Liver (tissue), 9 donors: ENCODE results near the gene ALPI. TPM values are rescaled to one million over a fixed set of nuclear protein-coding genes. Genes with fewer than 3 reads are reported as not detected.

ENCODE experiments used
- DNase-seq: peaks from one replicate; pipeline ENCODE4 v3.0.0-alpha.2; 2017; ENCODE audit warnings: low spot score
- H3K27ac ChIP-seq, 2 donors: one replicate each; pipeline ENCODE4 v1.7.0; 2013; ENCODE audit warnings: inconsistent platforms in 2 of 2, low read length in 2 of 2, control low read depth in 1 of 2, low read depth in 1 of 2, mild to moderate bottlenecking in 1 of 2
- H3K27me3 ChIP-seq, 4 donors: one replicate each; pipeline versions ENCODE4 v1.6.1 to v1.7.0; 2013; ENCODE audit warnings: low read length in 3 of 4, inconsistent platforms in 1 of 4, mild to moderate bottlenecking in 1 of 4, moderate library complexity in 1 of 4; ENCODE audit not compliant: control insufficient read depth in 4 of 4, insufficient read depth in 4 of 4
- H3K36me3 ChIP-seq, 4 donors: one replicate each; pipeline versions ENCODE4 v1.6.1 to v1.7.0; 2013; ENCODE audit warnings: low read length in 3 of 4, mild to moderate bottlenecking in 3 of 4, low read depth in 1 of 4, moderate library complexity in 1 of 4; ENCODE audit not compliant: control insufficient read depth in 4 of 4, insufficient read depth in 3 of 4
- H3K4me1 ChIP-seq, 4 donors: one replicate each; pipeline versions ENCODE4 v1.6.1 to v1.7.0; 2013; ENCODE audit warnings: low read length in 3 of 4, mild to moderate bottlenecking in 3 of 4, moderate library complexity in 1 of 4; ENCODE audit not compliant: control insufficient read depth in 4 of 4, insufficient read depth in 4 of 4
- H3K4me3 ChIP-seq, 3 donors: one replicate each; pipeline versions ENCODE4 v1.6.1 to v1.7.0; 2013; ENCODE audit warnings: low read length in 3 of 3, control low read depth in 1 of 3, low read depth in 1 of 3, mild to moderate bottlenecking in 1 of 3
- H3K9ac ChIP-seq, 2 donors: one replicate each; pipeline ENCODE4 v1.7.0; 2013; ENCODE audit warnings: low read length in 2 of 2, mild to moderate bottlenecking in 2 of 2, moderate library complexity in 2 of 2, control low read depth in 1 of 2, low read depth in 1 of 2
- H3K9me3 ChIP-seq, 4 donors: one replicate each; pipeline versions ENCODE4 v1.6.1 to v1.7.0; 2013; ENCODE audit warnings: low read length in 3 of 4; ENCODE audit not compliant: control insufficient read depth in 4 of 4
- EGR1 ChIP-seq, 2 donors: IDR thresholded peaks; 2 replicates each; pipeline ENCODE4 v1.6.1; 2016 to 2018; ENCODE audit warnings: antibody characterized with exemption in 2 of 2, low read depth in 2 of 2
- FOXA1 ChIP-seq: IDR thresholded peaks from 2 replicates; pipeline ENCODE4 v1.6.1; 2016; ENCODE audit warnings: antibody characterized with exemption
- FOXA2 ChIP-seq: IDR thresholded peaks from 2 replicates; pipeline ENCODE4 v1.6.1; 2016; ENCODE audit warnings: antibody characterized with exemption
- HNF4A ChIP-seq, 2 donors: conservative IDR thresholded peaks; 2 replicates each; pipeline ENCODE4 v1.6.1; 2016; ENCODE audit warnings: antibody characterized with exemption in 2 of 2, mild to moderate bottlenecking in 2 of 2
- HNF4G ChIP-seq: IDR thresholded peaks from 2 replicates; pipeline ENCODE4 v1.6.1; 2016; ENCODE audit warnings: antibody characterized with exemption
- RAD21 ChIP-seq, 2 donors: IDR thresholded peaks; 2 replicates each; pipeline ENCODE4 v1.6.1; 2016; ENCODE audit warnings: antibody characterized with exemption in 2 of 2, mild to moderate bottlenecking in 2 of 2
- RXRA ChIP-seq, 2 donors: IDR thresholded peaks; 2 replicates each; pipeline ENCODE4 v1.6.1; 2017 to 2018; ENCODE audit warnings: antibody characterized with exemption in 2 of 2, mild to moderate bottlenecking in 1 of 2
- TAF1 ChIP-seq: conservative IDR thresholded peaks from 2 replicates; pipeline ENCODE4 v1.6.1; 2016; ENCODE audit warnings: antibody characterized with exemption, mild to moderate bottlenecking
- YY1 ChIP-seq: IDR thresholded peaks from 2 replicates; pipeline ENCODE4 v1.6.1; 2016; ENCODE audit warnings: antibody characterized with exemption, mild to moderate bottlenecking
- WGBS: extraction: QIAGEN DNeasy Blood & Tissue Kit; methylation state at CpG from one replicate; pipeline ENCODE4 v1.1.7; 2013; 5-methylcytosine and 5-hydroxymethylcytosine counted together
- polyA plus RNA-seq, 2 donors: library from polyadenylated mRNA; stranded (reverse) in 1 of 2; unstranded in 1 of 2; fragments of 200-250 nt in 1 of 2; fragments of >200 nt in 1 of 2; fragmentation: Nextera tagmentation in 1 of 2; extraction: Ambion mirVana in 1 of 2; gene quantifications; one replicate each; pipeline versions ENCODE4 v1.2.1 to v1.2.3, GENCODE V29; 2013 to 2015
- total RNA-seq, 2 donors: library from RNA; depleted of rRNA; stranded (reverse); fragments of >200 nt; gene quantifications; one replicate each; pipeline ENCODE4 v1.2.3, GENCODE V29; 2014
- TF ChIP-seq, protein P1 (sequence below): IDR thresholded peaks from 2 replicates; pipeline ENCODE4 v1.6.1; 2016; ENCODE audit warnings: antibody characterized with exemption
- TF ChIP-seq, protein P2 (sequence below): fragments of 150-350 bp; IDR thresholded peaks from 2 replicates; pipeline ENCODE4 v1.5.1; 2017; ENCODE audit warnings: improper control_type of control experiment, low read depth, low read length; ENCODE audit not compliant: missing input control
- TF ChIP-seq, protein P3 (sequence below): IDR thresholded peaks from 2 replicates; pipeline ENCODE4 v1.6.1; 2016; ENCODE audit warnings: antibody characterized with exemption
- TF ChIP-seq, protein P4 (sequence below): IDR thresholded peaks from 2 replicates; pipeline ENCODE4 v1.6.1; 2016; ENCODE audit warnings: antibody characterized with exemption, mild to moderate bottlenecking
- donor health status: healthy.
- donor health status: healthy.
- donor health status: healthy.
- donor health status: healthy.
- donor health status: healthy.

The ALPI gene
- total and polyA plus RNA-seq, 4 donors = 0.02 TPM; not detected in 3

DNA sequence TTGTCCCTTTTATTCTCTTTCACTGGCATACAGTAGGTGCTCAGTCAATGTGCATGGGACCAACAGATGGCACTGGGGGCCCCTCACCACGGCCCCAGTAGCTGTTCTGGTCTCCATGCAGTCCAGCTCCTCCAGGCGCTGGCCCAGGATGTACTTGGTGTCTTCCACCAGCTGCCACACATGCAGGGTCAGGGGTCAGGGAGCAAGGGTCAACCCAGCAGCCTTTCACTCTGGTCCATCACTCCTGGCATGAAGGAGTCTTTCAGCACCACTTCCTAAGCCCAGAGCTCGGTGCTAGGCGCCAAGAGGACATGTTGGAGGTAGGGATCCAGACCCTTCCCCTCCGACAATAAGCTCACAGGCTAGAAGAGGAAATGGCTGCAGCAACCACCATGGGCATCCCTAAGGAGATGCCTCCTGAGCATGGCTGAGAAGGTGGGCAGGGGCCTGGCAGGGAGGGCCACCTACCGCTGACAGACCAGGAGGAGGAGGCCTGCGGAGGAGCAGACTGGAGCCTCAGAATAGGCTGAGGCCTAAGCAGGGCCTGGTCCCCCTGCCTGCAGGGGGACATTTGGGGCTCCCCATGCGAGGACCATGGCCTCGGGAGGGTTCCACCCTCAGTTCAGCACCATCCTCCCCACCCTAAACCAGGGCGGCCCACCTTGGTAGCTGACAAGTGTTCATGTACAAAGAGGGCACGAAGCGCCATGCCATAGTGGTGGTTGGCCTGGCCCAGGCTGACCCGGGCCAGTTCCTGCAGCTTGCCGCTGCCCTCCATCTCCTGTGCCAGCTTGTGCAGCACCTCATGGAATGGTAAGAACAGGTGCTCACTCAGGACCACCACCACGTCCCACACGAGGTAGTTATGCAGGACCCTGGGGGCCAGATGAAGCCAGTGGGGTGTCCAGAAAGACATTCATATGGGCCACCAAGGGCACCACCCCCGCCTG is 39.2 kb upstream of the ALPI start:
- peaks cover 0 to 29% (median 18%) of the 10 kb centered on the region in 4 donors for H3K4me1 ChIP-seq
- peaks cover 2 to 16% (median 11%) of the 10 kb centered on the region in 4 donors for H3K27me3 ChIP-seq
- DNase-seq = no peak
- peaks cover 0 to 2% (median 0%) of the 10 kb centered on the region in 4 donors for H3K9me3 ChIP-seq
- H3K9ac ChIP-seq = no peak overlapping the region
- TF ChIP-seq FOXA1 = no peak
- H3K36me3 ChIP-seq = no peaks in the 10 kb centered on the region
- no peak overlapping the region for H3K27ac ChIP-seq
- H3K4me3 ChIP-seq = no peak overlapping the region
- WGBS = 94% methylated on average over 17 of the region's 17 CpGs

DNA sequence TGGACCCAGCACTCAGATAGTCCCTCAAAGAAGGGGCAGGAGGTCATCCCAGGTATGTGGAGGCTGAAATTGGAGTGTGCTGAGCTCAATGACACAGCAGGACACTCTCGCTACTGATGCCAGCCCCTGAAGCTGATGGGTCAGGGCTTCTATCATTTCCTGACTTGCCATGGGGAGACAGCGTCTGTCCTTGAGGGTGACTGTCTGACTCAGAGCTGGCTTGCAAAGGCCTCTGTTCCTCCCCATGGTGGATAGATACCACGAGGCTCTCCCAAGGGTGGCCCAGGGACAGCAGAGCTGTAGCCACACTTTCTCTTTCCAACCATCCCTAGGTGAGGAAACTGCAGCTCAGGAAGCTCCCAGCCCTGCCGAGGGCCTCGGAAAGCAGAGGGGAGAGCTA is 38.5 kb upstream of the ALPI start:
- DNase-seq = no peak
- TF ChIP-seq HNF4G = no peak
- TF ChIP-seq, protein P1, sequence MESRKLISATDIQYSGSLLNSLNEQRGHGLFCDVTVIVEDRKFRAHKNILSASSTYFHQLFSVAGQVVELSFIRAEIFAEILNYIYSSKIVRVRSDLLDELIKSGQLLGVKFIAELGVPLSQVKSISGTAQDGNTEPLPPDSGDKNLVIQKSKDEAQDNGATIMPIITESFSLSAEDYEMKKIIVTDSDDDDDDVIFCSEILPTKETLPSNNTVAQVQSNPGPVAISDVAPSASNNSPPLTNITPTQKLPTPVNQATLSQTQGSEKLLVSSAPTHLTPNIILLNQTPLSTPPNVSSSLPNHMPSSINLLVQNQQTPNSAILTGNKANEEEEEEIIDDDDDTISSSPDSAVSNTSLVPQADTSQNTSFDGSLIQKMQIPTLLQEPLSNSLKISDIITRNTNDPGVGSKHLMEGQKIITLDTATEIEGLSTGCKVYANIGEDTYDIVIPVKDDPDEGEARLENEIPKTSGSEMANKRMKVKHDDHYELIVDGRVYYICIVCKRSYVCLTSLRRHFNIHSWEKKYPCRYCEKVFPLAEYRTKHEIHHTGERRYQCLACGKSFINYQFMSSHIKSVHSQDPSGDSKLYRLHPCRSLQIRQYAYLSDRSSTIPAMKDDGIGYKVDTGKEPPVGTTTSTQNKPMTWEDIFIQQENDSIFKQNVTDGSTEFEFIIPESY = no peak
- TF ChIP-seq, protein P2, sequence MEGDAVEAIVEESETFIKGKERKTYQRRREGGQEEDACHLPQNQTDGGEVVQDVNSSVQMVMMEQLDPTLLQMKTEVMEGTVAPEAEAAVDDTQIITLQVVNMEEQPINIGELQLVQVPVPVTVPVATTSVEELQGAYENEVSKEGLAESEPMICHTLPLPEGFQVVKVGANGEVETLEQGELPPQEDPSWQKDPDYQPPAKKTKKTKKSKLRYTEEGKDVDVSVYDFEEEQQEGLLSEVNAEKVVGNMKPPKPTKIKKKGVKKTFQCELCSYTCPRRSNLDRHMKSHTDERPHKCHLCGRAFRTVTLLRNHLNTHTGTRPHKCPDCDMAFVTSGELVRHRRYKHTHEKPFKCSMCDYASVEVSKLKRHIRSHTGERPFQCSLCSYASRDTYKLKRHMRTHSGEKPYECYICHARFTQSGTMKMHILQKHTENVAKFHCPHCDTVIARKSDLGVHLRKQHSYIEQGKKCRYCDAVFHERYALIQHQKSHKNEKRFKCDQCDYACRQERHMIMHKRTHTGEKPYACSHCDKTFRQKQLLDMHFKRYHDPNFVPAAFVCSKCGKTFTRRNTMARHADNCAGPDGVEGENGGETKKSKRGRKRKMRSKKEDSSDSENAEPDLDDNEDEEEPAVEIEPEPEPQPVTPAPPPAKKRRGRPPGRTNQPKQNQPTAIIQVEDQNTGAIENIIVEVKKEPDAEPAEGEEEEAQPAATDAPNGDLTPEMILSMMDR = no peak
- no peak for TF ChIP-seq EGR1 (IDR thresholded peaks at IDR 0.05; ENCODE audit: low read depth in 2 of 2)
- no peak for TF ChIP-seq FOXA2
- no peak for TF ChIP-seq HNF4A (conservative IDR thresholded peaks at IDR 0.05)
- Histone ChIP-seq H3K9me3 (peaks cover 1 to 9% (median 4%) of the 10 kb centered on the region in 4 donors), H3K27ac (no peak overlapping the region), H3K9ac (no peak overlapping the region), H3K4me3 (no peak overlapping the region), H3K4me1 (peaks cover 0 to 29% (median 18%) of the 10 kb centered on the region in 4 donors), H3K27me3 (peaks cover 4 to 16% (median 12%) of the 10 kb centered on the region in 4 donors), H3K36me3 (no peaks in the 10 kb centered on the region)
- 70% methylated on average over 5 of the region's 5 CpGs for WGBS

DNA sequence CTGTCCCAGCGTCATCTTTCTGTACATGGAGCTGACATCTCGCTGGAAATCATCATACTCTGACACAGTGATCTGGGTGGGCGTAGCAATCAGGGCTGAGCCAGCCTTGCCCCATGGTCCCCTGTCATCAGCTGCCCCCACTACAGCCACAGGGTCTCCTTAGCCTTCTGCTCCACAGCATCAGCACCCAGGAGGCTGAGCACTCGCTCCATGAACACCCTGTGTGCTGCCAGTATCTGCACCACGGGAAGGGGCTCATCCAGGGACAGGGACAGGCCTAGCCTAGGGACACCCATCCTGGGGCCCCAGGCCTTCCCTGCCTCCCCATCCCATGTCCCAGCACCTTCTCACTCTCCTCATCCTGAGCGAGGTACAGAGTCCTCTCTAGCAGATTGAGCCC is 37.9 kb upstream of the ALPI start:
- H3K36me3 ChIP-seq = no peaks in the 10 kb centered on the region
- 57% methylated on average over 6 of the region's 6 CpGs for WGBS
- H3K27ac ChIP-seq = no peak overlapping the region
- peaks cover 4 to 16% (median 12%) of the 10 kb centered on the region in 4 donors for H3K27me3 ChIP-seq
- TF ChIP-seq HNF4G = no peak
- TF ChIP-seq HNF4A (conservative IDR thresholded peaks at IDR 0.05) = no peak
- TF ChIP-seq RAD21 (IDR thresholded peaks at IDR 0.05) = no peak
- no peak for TF ChIP-seq FOXA1
- TF ChIP-seq, protein P3, sequence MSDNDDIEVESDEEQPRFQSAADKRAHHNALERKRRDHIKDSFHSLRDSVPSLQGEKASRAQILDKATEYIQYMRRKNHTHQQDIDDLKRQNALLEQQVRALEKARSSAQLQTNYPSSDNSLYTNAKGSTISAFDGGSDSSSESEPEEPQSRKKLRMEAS = no peak
- TF ChIP-seq, protein P4, sequence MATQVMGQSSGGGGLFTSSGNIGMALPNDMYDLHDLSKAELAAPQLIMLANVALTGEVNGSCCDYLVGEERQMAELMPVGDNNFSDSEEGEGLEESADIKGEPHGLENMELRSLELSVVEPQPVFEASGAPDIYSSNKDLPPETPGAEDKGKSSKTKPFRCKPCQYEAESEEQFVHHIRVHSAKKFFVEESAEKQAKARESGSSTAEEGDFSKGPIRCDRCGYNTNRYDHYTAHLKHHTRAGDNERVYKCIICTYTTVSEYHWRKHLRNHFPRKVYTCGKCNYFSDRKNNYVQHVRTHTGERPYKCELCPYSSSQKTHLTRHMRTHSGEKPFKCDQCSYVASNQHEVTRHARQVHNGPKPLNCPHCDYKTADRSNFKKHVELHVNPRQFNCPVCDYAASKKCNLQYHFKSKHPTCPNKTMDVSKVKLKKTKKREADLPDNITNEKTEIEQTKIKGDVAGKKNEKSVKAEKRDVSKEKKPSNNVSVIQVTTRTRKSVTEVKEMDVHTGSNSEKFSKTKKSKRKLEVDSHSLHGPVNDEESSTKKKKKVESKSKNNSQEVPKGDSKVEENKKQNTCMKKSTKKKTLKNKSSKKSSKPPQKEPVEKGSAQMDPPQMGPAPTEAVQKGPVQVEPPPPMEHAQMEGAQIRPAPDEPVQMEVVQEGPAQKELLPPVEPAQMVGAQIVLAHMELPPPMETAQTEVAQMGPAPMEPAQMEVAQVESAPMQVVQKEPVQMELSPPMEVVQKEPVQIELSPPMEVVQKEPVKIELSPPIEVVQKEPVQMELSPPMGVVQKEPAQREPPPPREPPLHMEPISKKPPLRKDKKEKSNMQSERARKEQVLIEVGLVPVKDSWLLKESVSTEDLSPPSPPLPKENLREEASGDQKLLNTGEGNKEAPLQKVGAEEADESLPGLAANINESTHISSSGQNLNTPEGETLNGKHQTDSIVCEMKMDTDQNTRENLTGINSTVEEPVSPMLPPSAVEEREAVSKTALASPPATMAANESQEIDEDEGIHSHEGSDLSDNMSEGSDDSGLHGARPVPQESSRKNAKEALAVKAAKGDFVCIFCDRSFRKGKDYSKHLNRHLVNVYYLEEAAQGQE = no peak
- TF ChIP-seq RXRA (IDR thresholded peaks at IDR 0.05) = no peak
- TF ChIP-seq, protein P2 = no peak
- no peak for TF ChIP-seq YY1
- TF ChIP-seq TAF1 = no peak
- H3K9ac ChIP-seq = no peak overlapping the region
- peaks cover 3 to 10% (median 5%) of the 10 kb centered on the region in 4 donors for H3K9me3 ChIP-seq
- no peak overlapping the region for H3K4me3 ChIP-seq
- peaks cover 0 to 29% (median 18%) of the 10 kb centered on the region in 4 donors for H3K4me1 ChIP-seq
- no peak for DNase-seq
